Hepatocyte (in vitro differentiated cells): ENCODE data around the gene NCAPD2. TPM values are rescaled to one million over a fixed set of nuclear protein-coding genes. Genes with fewer than 3 reads are reported as not detected.

Experiments
- DNase-seq: peaks from one replicate; pipeline ENCODE4 v3.0.0-alpha.2; 2016; ENCODE audit warnings: low spot score
- H2AFZ ChIP-seq: fragments of 200-600 bp; sonication (generic); 2 replicates; pipeline ENCODE4 v1.6.0; 2016; ENCODE audit warnings: antibody characterized with exemption, mild to moderate bottlenecking
- H3K27ac ChIP-seq: fragments of 200-600 bp; sonication (generic); 2 replicates; pipeline ENCODE4 v1.5.1; 2016; ENCODE audit warnings: mild to moderate bottlenecking
- H3K27me3 ChIP-seq: fragments of 200-600 bp; sonication (generic); 2 replicates; pipeline ENCODE4 v1.6.1; 2016
- H3K36me3 ChIP-seq: fragments of 200-600 bp; sonication (generic); replicated peaks from 2 replicates; pipeline ENCODE4 v1.5.1; 2016; ENCODE audit warnings: low read depth; ENCODE audit not compliant: insufficient read depth
- H3K4me1 ChIP-seq: fragments of 200-600 bp; sonication (generic); 2 replicates; pipeline ENCODE4 v1.5.1; 2016; ENCODE audit warnings: mild to moderate bottlenecking, moderate library complexity; ENCODE audit not compliant: insufficient read depth
- H3K4me2 ChIP-seq: fragments of 200-600 bp; sonication (generic); 2 replicates; pipeline ENCODE4 v1.6.0; 2016
- H3K4me3 ChIP-seq: fragments of 200-600 bp; sonication (generic); 2 replicates; pipeline ENCODE4 v1.5.1; 2016; ENCODE audit warnings: mild to moderate bottlenecking
- H3K79me2 ChIP-seq: fragments of 200-600 bp; sonication (generic); 2 replicates; pipeline ENCODE4 v1.6.0; 2017; ENCODE audit warnings: mild to moderate bottlenecking
- H3K9me2 ChIP-seq: fragments of 200-600 bp; sonication (generic); replicated peaks from 2 replicates; pipeline ENCODE4 v1.6.0; 2017; ENCODE audit warnings: mild to moderate bottlenecking; ENCODE audit not compliant: insufficient read depth
- H3K9me3 ChIP-seq: fragments of 200-600 bp; sonication (generic); 2 replicates; pipeline ENCODE4 v1.5.1; 2016; ENCODE audit warnings: low read depth, mild to moderate bottlenecking
- H4K20me1 ChIP-seq: fragments of 200-600 bp; sonication (generic); 2 replicates; pipeline ENCODE4 v1.6.0; 2016; ENCODE audit warnings: mild to moderate bottlenecking; ENCODE audit not compliant: insufficient read depth, poor library complexity, severe bottlenecking
- CTCF ChIP-seq: fragments of 200-600 bp; sonication (generic); IDR thresholded peaks from 2 replicates; pipeline ENCODE4 v1.5.1; 2016; ENCODE audit warnings: antibody characterized with exemption, mild to moderate bottlenecking; ENCODE audit not compliant: poor library complexity
- EZH2 ChIP-seq: fragments of 200-600 bp; sonication (generic); IDR thresholded peaks from 2 replicates; pipeline ENCODE4 v1.6.1; 2016; ENCODE audit warnings: antibody characterized with exemption, mild to moderate bottlenecking, borderline replicate concordance
- EZH2phosphoT487 ChIP-seq: fragments of 200-600 bp; sonication (generic); IDR thresholded peaks from one replicate; pipeline ENCODE4 v1.6.1; 2018; ENCODE audit warnings: antibody characterized with exemption, mild to moderate bottlenecking, low read depth, moderate library complexity; ENCODE audit not compliant: unreplicated experiment, severe bottlenecking
- WGBS: methylation state at CpG from one replicate; pipeline ENCODE4 v1.1.6; 2016; ENCODE audit warnings: low lambda C conversion rate; ENCODE audit errors: missing lambda C conversion rate; 5-methylcytosine and 5-hydroxymethylcytosine counted together
- polyA plus RNA-seq: library from polyadenylated mRNA; unstranded; fragments of >200 nt; fragmentation: Nextera tagmentation; extraction: Ambion mirVana; gene quantifications from 2 replicates; pipeline ENCODE4 v1.2.1, GENCODE V29; 2016
- total RNA-seq: library from RNA; depleted of rRNA; stranded (reverse); fragments of >200 nt; gene quantifications from 2 replicates; pipeline ENCODE4 v1.2.3, GENCODE V29; 2014

Gene NCAPD2
- total and polyA plus RNA-seq, 2 experiments from 2014 or later, result 13.7 to 26.7 TPM

- Histone ChIP-seq H3K4me2 (no peak overlapping the region), H3K9me3 (no peaks in the 10 kb centered on the region), H3K4me3 (no peak overlapping the region), H3K27ac (no peak overlapping the region), H3K27me3 (no peaks in the 10 kb centered on the region), H3K79me2 (peaks cover 22% of the 10 kb centered on the region), H3K4me1 (peaks cover 13% of the 10 kb centered on the region), H3K36me3 (no peaks in the 10 kb centered on the region), H4K20me1 (no peaks in the 10 kb centered on the region), H2AFZ (no peak overlapping the region), H3K9me2 (no peaks in the 10 kb centered on the region)
- TF ChIP-seq CTCF (peak; percentile 52), EZH2phosphoT487 (no peak)
- peak; percentile 75 for DNase-seq
- WGBS, result 85% methylated on average over 7 of the region's 7 CpGs
These were observed 76.5 kb downstream of the NCAPD2 start for GRCh38 chr12:6570264-6570887.

GRCh38 chr12:6573001-6573400 is 79.1 kb downstream of the NCAPD2 start:
- Histone ChIP-seq H3K4me2 (no peak overlapping the region), H3K27me3 (no peaks in the 10 kb centered on the region), H3K9me2 (no peaks in the 10 kb centered on the region), H4K20me1 (no peaks in the 10 kb centered on the region), H2AFZ (no peak overlapping the region), H3K79me2 (peaks cover 4% of the 10 kb centered on the region), H3K36me3 (no peaks in the 10 kb centered on the region), H3K4me1 (peaks cover 5% of the 10 kb centered on the region), H3K27ac (no peak overlapping the region), H3K4me3 (no peak overlapping the region), H3K9me3 (no peaks in the 10 kb centered on the region)
- 96% methylated on average over 8 of the region's 8 CpGs for WGBS
- DNase-seq, result no peak
- TF ChIP-seq EZH2 (no peak), CTCF (no peak), EZH2phosphoT487 (no peak)

- no peaks in the 10 kb centered on the region for H3K9me3 ChIP-seq
- H4K20me1 ChIP-seq, result no peaks in the 10 kb centered on the region
- no peak overlapping the region for H3K27ac ChIP-seq
- no peaks in the 10 kb centered on the region for H3K79me2 ChIP-seq
- H3K27me3 ChIP-seq, result no peaks in the 10 kb centered on the region
- no peaks in the 10 kb centered on the region for H3K9me2 ChIP-seq
- H3K4me3 ChIP-seq, result no peak overlapping the region
- no peak for DNase-seq
- no peak overlapping the region for H3K4me2 ChIP-seq
- H2AFZ ChIP-seq, result no peak overlapping the region
- H3K4me1 ChIP-seq, result no peaks in the 10 kb centered on the region
- 95% methylated on average over 4 of the region's 4 CpGs for WGBS
- TF ChIP-seq EZH2phosphoT487 (no peak), EZH2 (no peak), CTCF (no peak)
- H3K36me3 ChIP-seq, result no peaks in the 10 kb centered on the region
These were observed 80.8 kb downstream of the NCAPD2 start for GRCh38 chr12:6574576-6575295.
